Esophagus muscularis mucosa (tissue), 4 donors: ENCODE results near the gene P2RY8. TPM values are rescaled to one million over a fixed set of nuclear protein-coding genes. Genes with fewer than 3 reads are reported as not detected.

Experiments used
- DNase-seq: peaks from one replicate; pipeline ENCODE4 v3.0.0-alpha.2; 2017; ENCODE audit errors: extremely low spot score
- H3K27ac ChIP-seq, 4 donors: fragments of 200-600 bp; sonication (generic); replicated peaks in 1 of 4; 1 replicate in 3 of 4; 2 replicates in 1 of 4; pipeline ENCODE4 v1.5.1; 2016 to 2019; ENCODE audit warnings: mild to moderate bottlenecking in 1 of 4
- H3K27me3 ChIP-seq, 4 donors: fragments of 200-600 bp; sonication (generic); one replicate each; pipeline versions ENCODE4 v1.5.1 to v1.6.0; 2016 to 2019
- H3K36me3 ChIP-seq, 4 donors: fragments of 200-600 bp; sonication (generic); one replicate each; pipeline ENCODE4 v1.5.1; 2016 to 2019
- H3K4me1 ChIP-seq, 4 donors: fragments of 200-600 bp; sonication (generic); one replicate each; pipeline ENCODE4 v1.5.1; 2016 to 2019
- H3K4me3 ChIP-seq, 4 donors: fragments of 200-600 bp; sonication (generic); 1 replicate in 2 of 4; 2 replicates in 2 of 4; pipeline ENCODE4 v1.5.1; 2016 to 2019; ENCODE audit warnings: mild to moderate bottlenecking in 4 of 4, moderate library complexity in 1 of 4
- H3K9me3 ChIP-seq, 4 donors: fragments of 200-600 bp; sonication (generic); 1 replicate in 3 of 4; 2 replicates in 1 of 4; pipeline ENCODE4 v1.5.1; 2016 to 2019
- EP300 ChIP-seq: sonication (generic); formaldehyde crosslinking; IDR thresholded peaks from one replicate; pipeline ENCODE4 v1.6.1; 2017; ENCODE audit warnings: antibody characterized with exemption
- POLR2A ChIP-seq: fragments of 450-650 bp; IDR thresholded peaks from one replicate; pipeline ENCODE4 v1.6.1; 2017; ENCODE audit warnings: antibody characterized with exemption, moderate library complexity, mild to moderate bottlenecking, low read depth
- POLR2AphosphoS5 ChIP-seq, 2 donors: sonication (generic); formaldehyde crosslinking; IDR thresholded peaks; one replicate each; pipeline ENCODE4 v1.6.1; 2017; ENCODE audit warnings: antibody characterized with exemption in 2 of 2
- WGBS: methylation state at CpG from one replicate; pipeline ENCODE4 v1.1.5; 2018; 5-methylcytosine and 5-hydroxymethylcytosine counted together
- intact Hi-C: fragments of 100-400 bp; cut with DNase I; formaldehyde crosslinking; loops from one replicate; pipeline ENCODE4 v1.15.1; 2023
- total RNA-seq, 4 donors: library from RNA; depleted of rRNA; stranded (reverse); fragments of >200 nt; gene quantifications; one replicate each; pipeline versions ENCODE4 v1.1.0 to v1.2.1, GENCODE V29; 2016
- TF ChIP-seq, protein P1 (sequence below), 3 experiments: fragments of 200-600 bp in 2 of 3; fragments of 450-650 bp in 1 of 3; sonication (generic) in 2 of 3; IDR thresholded peaks; one replicate each; pipeline ENCODE4 v1.5.1; 2017 to 2019; ENCODE audit warnings: antibody characterized with exemption in 3 of 3, mild to moderate bottlenecking in 2 of 3, moderate library complexity in 1 of 3

P2RY8 gene
- total RNA-seq, 4 donors from 2014 or later: 0.63 to 3.1 (median 1.9) TPM

DNA sequence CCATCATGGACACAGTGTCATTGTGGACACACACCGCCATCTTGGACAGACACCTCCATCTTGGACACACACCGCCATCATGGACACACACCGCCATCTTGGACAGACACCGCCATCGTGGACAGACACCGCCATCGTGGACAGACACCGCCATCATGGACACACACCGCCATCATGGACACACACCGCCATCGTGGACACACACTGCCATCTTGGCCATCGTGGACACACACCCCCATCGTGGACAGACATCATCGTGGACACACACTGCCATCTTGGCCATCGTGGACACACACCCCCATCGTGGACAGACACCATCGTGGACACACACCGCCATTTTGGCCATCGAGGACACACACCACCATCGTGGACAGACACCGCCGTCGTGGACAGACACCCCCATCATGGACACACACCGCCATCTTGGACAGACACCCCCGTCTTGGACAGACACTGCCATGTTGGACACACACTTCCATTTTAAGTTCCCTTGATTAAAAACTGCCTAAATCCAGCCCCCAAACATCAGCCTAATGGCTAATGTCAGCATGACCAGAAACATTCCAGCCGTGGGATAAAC, 93.4 kb downstream of the P2RY8 start:
- no peak for DNase-seq
- intact Hi-C loops: no loop called here
- H3K4me3 ChIP-seq: no peak overlapping the region
- peaks cover 7 to 36% (median 21%) of the 10 kb centered on the region in 4 donors for H3K36me3 ChIP-seq
- H3K27me3 ChIP-seq: no peaks in the 10 kb centered on the region
- no peak overlapping the region for H3K27ac ChIP-seq
- no peaks in the 10 kb centered on the region for H3K4me1 ChIP-seq
- no peaks in the 10 kb centered on the region for H3K9me3 ChIP-seq
- WGBS: 91% methylated on average over 25 of the region's 26 CpGs
- no peak for TF ChIP-seq EP300
- TF ChIP-seq POLR2A: no peak
- TF ChIP-seq, protein P1, sequence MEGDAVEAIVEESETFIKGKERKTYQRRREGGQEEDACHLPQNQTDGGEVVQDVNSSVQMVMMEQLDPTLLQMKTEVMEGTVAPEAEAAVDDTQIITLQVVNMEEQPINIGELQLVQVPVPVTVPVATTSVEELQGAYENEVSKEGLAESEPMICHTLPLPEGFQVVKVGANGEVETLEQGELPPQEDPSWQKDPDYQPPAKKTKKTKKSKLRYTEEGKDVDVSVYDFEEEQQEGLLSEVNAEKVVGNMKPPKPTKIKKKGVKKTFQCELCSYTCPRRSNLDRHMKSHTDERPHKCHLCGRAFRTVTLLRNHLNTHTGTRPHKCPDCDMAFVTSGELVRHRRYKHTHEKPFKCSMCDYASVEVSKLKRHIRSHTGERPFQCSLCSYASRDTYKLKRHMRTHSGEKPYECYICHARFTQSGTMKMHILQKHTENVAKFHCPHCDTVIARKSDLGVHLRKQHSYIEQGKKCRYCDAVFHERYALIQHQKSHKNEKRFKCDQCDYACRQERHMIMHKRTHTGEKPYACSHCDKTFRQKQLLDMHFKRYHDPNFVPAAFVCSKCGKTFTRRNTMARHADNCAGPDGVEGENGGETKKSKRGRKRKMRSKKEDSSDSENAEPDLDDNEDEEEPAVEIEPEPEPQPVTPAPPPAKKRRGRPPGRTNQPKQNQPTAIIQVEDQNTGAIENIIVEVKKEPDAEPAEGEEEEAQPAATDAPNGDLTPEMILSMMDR (IDR thresholded peaks at IDR 0.05): no peak
- no peak for TF ChIP-seq POLR2AphosphoS5 (IDR thresholded peaks at IDR 0.05)

DNA sequence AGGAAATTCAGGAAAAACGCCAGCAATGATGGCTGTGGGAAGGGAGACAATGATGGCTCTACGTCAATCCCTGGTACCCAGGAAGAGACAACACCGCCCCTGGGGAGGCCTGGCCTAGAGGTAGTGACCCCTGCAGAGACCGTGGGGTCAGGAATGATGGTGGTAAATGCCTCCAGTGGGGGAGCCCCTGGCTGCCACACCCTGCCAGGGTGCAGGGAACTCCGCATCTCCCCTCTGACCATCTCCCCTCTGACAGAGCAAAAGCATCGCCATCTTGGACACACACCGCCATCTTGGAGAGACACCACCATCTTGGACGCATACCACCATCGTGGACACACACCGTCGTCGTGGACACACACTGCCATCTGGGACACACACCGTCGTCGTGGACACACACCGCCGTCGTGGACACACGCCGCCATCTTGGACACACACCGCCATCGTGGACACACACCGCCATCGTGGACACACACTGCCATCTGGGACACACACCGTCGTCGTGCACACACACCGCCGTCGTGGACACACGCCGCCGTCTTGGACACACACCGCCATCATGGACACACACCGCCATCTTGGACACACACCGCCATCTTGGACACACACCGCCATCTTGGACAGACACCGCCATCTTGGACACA, 94.1 kb downstream of the P2RY8 start:
- Histone ChIP-seq H3K36me3 (peaks cover 9 to 44% (median 28%) of the 10 kb centered on the region in 4 donors), H3K4me3 (no peak overlapping the region), H3K4me1 (no peaks in the 10 kb centered on the region), H3K27ac (no peak overlapping the region), H3K27me3 (no peaks in the 10 kb centered on the region), H3K9me3 (no peaks in the 10 kb centered on the region)
- TF ChIP-seq, protein P1 (IDR thresholded peaks at IDR 0.05): no peak
- TF ChIP-seq POLR2A (no peak), EP300 (no peak), POLR2AphosphoS5 (IDR thresholded peaks at IDR 0.05) (no peak)
- intact Hi-C loops: no loop called here
- 89% methylated on average over 33 of the region's 38 CpGs for WGBS
- DNase-seq: peak; percentile 53

DNA sequence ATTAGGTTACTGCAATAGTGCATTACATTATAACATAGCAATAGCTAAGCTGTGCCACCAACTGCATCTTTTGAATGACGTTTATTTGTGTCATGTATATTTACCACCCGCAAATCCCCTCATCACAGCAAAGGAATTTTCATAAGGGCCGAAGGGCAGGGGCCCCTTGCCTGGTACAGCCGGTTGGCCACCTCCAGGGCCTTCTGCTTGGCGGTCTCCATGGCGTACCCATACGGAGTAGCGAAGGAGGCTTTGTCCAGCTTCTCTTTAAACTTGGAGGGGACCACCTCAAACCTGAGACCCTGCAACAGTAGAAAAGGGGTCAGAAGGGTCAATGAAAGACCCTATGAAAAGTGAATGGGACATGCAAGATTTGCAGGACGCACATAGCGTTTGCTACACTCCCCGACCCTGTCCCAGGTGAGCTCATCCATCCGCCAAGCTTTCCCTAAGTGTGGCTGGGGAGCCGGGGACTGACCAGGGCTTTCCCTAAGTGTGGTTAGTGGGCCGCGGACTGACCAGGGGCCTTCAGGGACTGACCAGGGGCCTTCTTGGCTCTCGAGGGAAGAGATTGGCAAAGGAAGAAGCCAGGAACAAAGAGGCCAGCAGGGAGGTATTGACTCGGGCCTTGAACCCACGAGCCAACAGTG, 94.8 kb downstream of the P2RY8 start:
- 95% methylated on average over 18 of the region's 18 CpGs for WGBS
- no peaks in the 10 kb centered on the region for H3K9me3 ChIP-seq
- DNase-seq: peak; percentile 72
- H3K27ac ChIP-seq: no peak overlapping the region
- no peak for TF ChIP-seq POLR2A
- TF ChIP-seq, protein P1 (IDR thresholded peaks at IDR 0.05): no peak
- TF ChIP-seq POLR2AphosphoS5 (IDR thresholded peaks at IDR 0.05): no peak
- no peak for TF ChIP-seq EP300
- intact Hi-C loops: no loop called here
- no peaks in the 10 kb centered on the region for H3K4me1 ChIP-seq
- no peak overlapping the region for H3K4me3 ChIP-seq
- no peaks in the 10 kb centered on the region for H3K27me3 ChIP-seq
- peaks cover 9 to 51% (median 33%) of the 10 kb centered on the region in 4 donors for H3K36me3 ChIP-seq

DNA sequence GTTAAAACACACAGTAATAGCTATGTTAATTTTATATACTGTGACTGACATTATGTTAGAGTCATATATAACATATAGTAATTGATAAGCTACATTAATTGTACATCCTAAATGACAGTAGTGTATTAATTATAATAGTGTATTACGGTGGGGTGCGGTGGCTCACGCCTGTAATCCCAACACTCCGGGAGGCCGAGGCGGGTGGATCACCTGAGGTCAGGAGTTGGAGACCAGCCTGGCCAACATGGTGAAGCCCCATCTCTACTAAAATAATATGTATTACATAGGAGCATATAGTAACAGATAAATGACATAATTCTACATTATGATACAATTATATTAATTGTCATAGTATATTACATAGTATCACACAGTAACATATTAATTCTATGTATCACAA, 96.5 kb downstream of the P2RY8 start:
- H3K4me1 ChIP-seq: no peaks in the 10 kb centered on the region
- peak; percentile 14 for DNase-seq
- H3K36me3 ChIP-seq: peaks cover 9 to 67% (median 45%) of the 10 kb centered on the region in 4 donors
- intact Hi-C loops: no loop called here
- no peak overlapping the region for H3K27ac ChIP-seq
- 98% methylated on average over 6 of the region's 6 CpGs for WGBS
- H3K4me3 ChIP-seq: no peak overlapping the region
- TF ChIP-seq EP300: no peak
- no peak for TF ChIP-seq POLR2A
- TF ChIP-seq POLR2AphosphoS5 (IDR thresholded peaks at IDR 0.05): no peak
- TF ChIP-seq, protein P1 (IDR thresholded peaks at IDR 0.05): no peak
- H3K9me3 ChIP-seq: no peaks in the 10 kb centered on the region
- no peaks in the 10 kb centered on the region for H3K27me3 ChIP-seq
